Hepatocyte (in vitro differentiated cells): Measurements from ENCODE around the gene PCYT1A.

Experiments
- EZH2 ChIP-seq: fragments of 200-600 bp; sonication (generic); IDR thresholded peaks from 2 replicates; pipeline ENCODE4 v1.6.1; 2016; ENCODE audit warnings: antibody characterized with exemption, mild to moderate bottlenecking, borderline replicate concordance
- EZH2phosphoT487 ChIP-seq: fragments of 200-600 bp; sonication (generic); IDR thresholded peaks from one replicate; pipeline ENCODE4 v1.6.1; 2018; ENCODE audit warnings: antibody characterized with exemption, mild to moderate bottlenecking, low read depth, moderate library complexity; ENCODE audit not compliant: unreplicated experiment, severe bottlenecking
- TF ChIP-seq, protein P1 (sequence below): fragments of 200-600 bp; sonication (generic); IDR thresholded peaks from 2 replicates; pipeline ENCODE4 v1.5.1; 2016; ENCODE audit warnings: antibody characterized with exemption, mild to moderate bottlenecking; ENCODE audit not compliant: poor library complexity

DNA sequence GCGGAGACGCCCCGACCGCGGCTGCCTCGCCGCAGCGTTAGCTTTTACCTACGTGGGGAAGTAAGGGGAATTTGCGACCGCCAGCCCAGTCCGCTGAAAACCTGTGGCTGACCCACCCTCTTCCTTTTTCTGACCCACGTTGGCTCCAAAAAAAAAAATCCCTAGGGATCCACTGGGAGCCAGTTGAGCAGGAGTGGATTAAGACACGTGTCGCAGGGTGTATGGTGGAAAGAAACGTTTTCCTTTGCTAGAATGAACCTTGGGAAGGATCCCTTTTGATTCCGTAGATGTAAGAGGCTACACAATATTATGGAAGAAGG is 575 bp upstream of the PCYT1A start:
- TF ChIP-seq, protein P1, sequence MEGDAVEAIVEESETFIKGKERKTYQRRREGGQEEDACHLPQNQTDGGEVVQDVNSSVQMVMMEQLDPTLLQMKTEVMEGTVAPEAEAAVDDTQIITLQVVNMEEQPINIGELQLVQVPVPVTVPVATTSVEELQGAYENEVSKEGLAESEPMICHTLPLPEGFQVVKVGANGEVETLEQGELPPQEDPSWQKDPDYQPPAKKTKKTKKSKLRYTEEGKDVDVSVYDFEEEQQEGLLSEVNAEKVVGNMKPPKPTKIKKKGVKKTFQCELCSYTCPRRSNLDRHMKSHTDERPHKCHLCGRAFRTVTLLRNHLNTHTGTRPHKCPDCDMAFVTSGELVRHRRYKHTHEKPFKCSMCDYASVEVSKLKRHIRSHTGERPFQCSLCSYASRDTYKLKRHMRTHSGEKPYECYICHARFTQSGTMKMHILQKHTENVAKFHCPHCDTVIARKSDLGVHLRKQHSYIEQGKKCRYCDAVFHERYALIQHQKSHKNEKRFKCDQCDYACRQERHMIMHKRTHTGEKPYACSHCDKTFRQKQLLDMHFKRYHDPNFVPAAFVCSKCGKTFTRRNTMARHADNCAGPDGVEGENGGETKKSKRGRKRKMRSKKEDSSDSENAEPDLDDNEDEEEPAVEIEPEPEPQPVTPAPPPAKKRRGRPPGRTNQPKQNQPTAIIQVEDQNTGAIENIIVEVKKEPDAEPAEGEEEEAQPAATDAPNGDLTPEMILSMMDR: no peak
- TF ChIP-seq EZH2 (no peak), EZH2phosphoT487 (no peak)
